Gastroesophageal sphincter (tissue), 3 donors: Measurements from ENCODE around the gene BLVRA.

Experiments
- CTCF ChIP-seq, 4 experiments: fragments of 200-600 bp in 2 of 4; fragments of 450-650 bp in 2 of 4; sonication (generic) in 1 of 4; IDR thresholded peaks; one replicate each; pipeline ENCODE4 v1.5.1; 2017 to 2019; ENCODE audit warnings: antibody characterized with exemption in 4 of 4, mild to moderate bottlenecking in 2 of 4, moderate library complexity in 2 of 4
- POLR2AphosphoS5 ChIP-seq: sonication (generic); formaldehyde crosslinking; IDR thresholded peaks from one replicate; pipeline ENCODE4 v1.6.1; 2017; ENCODE audit warnings: antibody characterized with exemption

- TF ChIP-seq CTCF (IDR thresholded peaks at IDR 0.05) (no peak), POLR2AphosphoS5 (no peak)
These were observed 12.6 kb downstream of the BLVRA start for GRCh38 chr7:43771128-43771527.
